Colonic mucosa (tissue), 4 donors: ENCODE data around the gene PDCD1LG2. TPM values are rescaled to one million over a fixed set of nuclear protein-coding genes. Genes with fewer than 3 reads are reported as not detected.

Source experiments
- DNase-seq: peaks from one replicate; pipeline ENCODE4 v3.0.0-alpha.2; 2020
- H3K27ac ChIP-seq: fragments of 200-600 bp; one replicate; pipeline ENCODE4 v1.8.0; 2021
- H3K27me3 ChIP-seq: fragments of 200-600 bp; one replicate; pipeline ENCODE4 v1.8.0; 2021
- H3K36me3 ChIP-seq: fragments of 200-600 bp; one replicate; pipeline ENCODE4 v1.8.0; 2021
- H3K4me1 ChIP-seq: fragments of 200-600 bp; one replicate; pipeline ENCODE4 v1.8.0; 2021; ENCODE audit warnings: mild to moderate bottlenecking
- H3K4me3 ChIP-seq: fragments of 200-600 bp; one replicate; pipeline ENCODE4 v1.8.0; 2021
- H3K9ac ChIP-seq, 2 donors: one replicate each; pipeline ENCODE4 v1.7.0; 2013; ENCODE audit warnings: control low read depth in 2 of 2, low read depth in 2 of 2, low read length in 2 of 2
- H3K9me3 ChIP-seq: fragments of 200-600 bp; one replicate; pipeline ENCODE4 v1.8.0; 2021
- intact Hi-C: fragments of 100-400 bp; cut with DNase I; formaldehyde crosslinking; loops from one replicate; pipeline ENCODE4 v1.14.1; 2022
- total RNA-seq, 2 donors: library from RNA; stranded (reverse); fragmentation: NEBNext Ultra II Directional in 1 of 2; extraction: Animal tissue kit (Norgen Biotek cat#: 25700) in 1 of 2; gene quantifications; one replicate each; pipeline ENCODE4 v1.2.1, GENCODE V29; 2021
- TF ChIP-seq, protein P1 (sequence below): fragments of 200-600 bp; IDR thresholded peaks from one replicate; pipeline ENCODE4 v1.8.0; 2022; ENCODE audit warnings: antibody characterized with exemption, mild to moderate bottlenecking
- donor health status: healthy.
- donor health status: DM: no; HTN: no; CAD: no.
- donor health status: DM: no; HTN: no; CAD: no.

Gene PDCD1LG2
- total RNA-seq, 2 donors from 2014 or later = 0.15 to 1.0 TPM

DNA sequence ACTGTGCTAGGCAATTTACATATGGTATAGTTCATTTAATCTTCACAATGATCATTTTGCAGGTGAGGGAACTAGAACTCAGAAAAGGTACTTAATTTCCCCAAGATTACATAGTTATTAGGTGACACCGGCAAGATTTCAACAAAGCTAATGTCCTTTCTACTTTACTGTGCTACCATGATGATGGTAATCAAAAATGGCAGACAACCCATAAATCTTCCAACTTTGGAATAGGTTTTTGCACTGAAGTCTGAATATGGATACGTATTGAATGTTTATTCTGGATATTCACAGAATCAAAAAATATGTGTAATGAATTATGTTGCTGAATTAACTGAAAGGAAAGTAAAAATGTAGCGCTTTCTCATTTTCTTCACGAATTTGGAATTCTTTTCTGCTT lies 13.8 kb downstream of the PDCD1LG2 start:
- intact Hi-C loops = no loop called here
- Histone ChIP-seq H3K4me3 (no peak overlapping the region), H3K9me3 (no peaks in the 10 kb centered on the region), H3K9ac (no peak overlapping the region), H3K27ac (no peak overlapping the region), H3K36me3 (no peaks in the 10 kb centered on the region), H3K4me1 (no peaks in the 10 kb centered on the region), H3K27me3 (no peaks in the 10 kb centered on the region)
- TF ChIP-seq, protein P1, sequence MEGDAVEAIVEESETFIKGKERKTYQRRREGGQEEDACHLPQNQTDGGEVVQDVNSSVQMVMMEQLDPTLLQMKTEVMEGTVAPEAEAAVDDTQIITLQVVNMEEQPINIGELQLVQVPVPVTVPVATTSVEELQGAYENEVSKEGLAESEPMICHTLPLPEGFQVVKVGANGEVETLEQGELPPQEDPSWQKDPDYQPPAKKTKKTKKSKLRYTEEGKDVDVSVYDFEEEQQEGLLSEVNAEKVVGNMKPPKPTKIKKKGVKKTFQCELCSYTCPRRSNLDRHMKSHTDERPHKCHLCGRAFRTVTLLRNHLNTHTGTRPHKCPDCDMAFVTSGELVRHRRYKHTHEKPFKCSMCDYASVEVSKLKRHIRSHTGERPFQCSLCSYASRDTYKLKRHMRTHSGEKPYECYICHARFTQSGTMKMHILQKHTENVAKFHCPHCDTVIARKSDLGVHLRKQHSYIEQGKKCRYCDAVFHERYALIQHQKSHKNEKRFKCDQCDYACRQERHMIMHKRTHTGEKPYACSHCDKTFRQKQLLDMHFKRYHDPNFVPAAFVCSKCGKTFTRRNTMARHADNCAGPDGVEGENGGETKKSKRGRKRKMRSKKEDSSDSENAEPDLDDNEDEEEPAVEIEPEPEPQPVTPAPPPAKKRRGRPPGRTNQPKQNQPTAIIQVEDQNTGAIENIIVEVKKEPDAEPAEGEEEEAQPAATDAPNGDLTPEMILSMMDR = no peak
- DNase-seq = no peak

DNA sequence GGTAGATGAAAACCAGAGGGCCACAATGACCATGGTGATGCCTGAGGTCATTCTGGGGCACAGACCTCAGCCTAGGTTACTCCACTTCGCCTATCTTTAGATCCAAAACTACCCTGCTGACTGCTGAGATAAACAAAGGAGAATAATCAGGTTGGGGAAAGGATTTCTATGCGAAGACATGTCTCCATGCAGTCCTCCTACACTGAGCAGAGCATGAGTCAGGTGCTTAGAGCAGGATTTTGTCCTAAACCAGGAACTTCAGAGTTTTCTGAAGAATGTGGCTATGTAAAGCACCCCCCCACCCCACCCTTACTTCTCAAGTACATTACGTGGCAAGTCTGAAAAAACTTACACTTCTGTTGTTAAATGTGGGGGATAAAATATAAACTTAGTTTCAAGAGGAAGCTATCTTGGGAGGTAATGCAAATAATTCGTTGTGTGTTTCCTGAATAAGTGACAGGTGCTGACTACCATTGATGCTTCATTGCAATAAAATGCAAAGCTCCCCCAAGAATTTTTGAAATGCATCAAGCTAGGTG lies 19.4 kb downstream of the PDCD1LG2 start:
- H3K36me3 ChIP-seq = no peaks in the 10 kb centered on the region
- no peaks in the 10 kb centered on the region for H3K4me1 ChIP-seq
- no peaks in the 10 kb centered on the region for H3K27me3 ChIP-seq
- DNase-seq = no peak
- intact Hi-C loops = no loop called here
- no peaks in the 10 kb centered on the region for H3K9me3 ChIP-seq
- H3K27ac ChIP-seq = no peak overlapping the region
- TF ChIP-seq, protein P1 = no peak
- H3K4me3 ChIP-seq = no peak overlapping the region
- H3K9ac ChIP-seq = no peak overlapping the region

DNA sequence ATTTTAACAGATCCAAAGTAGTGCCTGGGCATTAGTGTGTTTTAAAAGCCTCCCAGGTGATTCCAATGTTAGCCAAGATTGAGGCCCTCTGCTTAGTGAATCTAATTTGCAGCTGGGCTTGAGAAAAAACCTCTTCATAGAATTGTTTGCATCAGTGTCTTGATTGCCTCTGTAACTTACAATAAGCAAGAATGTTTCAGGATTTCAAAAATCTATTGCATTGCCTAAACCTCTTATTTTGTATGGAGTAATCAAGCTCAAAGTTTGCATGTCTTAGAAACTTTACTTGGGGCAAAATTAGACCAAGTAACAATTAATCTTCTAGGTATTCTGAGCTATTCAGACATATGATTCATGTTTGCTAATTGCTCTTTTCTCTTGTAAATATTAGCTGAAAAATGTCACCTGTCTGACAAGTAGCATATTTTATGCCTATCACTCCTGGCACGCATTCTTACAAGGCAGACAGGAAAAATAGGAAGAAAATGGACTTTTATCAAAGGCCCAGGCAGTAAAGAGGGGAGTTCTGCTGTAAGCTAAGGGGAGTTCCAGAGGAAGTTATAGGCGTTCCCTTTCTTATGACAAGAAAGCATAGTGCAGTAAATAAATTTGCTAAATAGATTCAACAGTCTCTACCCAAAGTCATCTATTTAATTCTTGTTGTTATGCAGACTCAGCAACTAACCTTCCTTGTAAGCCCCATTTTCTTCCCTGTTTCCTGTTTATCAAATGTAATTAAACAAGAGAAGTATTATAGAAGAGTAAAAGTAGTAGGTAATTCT lies 21.0 kb downstream of the PDCD1LG2 start:
- intact Hi-C loops = no loop called here
- no peak overlapping the region for H3K9ac ChIP-seq
- DNase-seq = no peak
- no peaks in the 10 kb centered on the region for H3K36me3 ChIP-seq
- no peak overlapping the region for H3K4me3 ChIP-seq
- H3K27ac ChIP-seq = no peak overlapping the region
- no peaks in the 10 kb centered on the region for H3K4me1 ChIP-seq
- TF ChIP-seq, protein P1 = no peak
- H3K27me3 ChIP-seq = no peaks in the 10 kb centered on the region
- no peaks in the 10 kb centered on the region for H3K9me3 ChIP-seq

DNA sequence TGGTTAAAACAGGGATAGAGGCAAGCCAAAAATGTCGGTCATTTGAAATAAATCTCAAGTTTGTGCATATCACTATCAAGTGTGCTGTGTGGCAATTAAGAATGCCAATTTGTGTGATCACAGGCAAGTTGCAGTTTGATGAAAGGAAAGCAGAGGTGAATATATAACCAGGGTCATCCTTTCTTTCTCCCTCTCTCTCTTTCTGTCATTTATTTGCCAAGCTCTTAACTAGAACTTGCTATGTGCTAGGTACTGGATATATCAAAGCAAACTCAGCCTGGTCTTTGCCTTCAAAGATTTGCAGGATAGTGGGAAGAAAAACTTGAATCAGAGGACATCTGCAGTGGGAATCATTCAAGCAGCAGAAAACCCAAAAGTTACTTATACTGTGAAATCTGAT lies 22.0 kb downstream of the PDCD1LG2 start:
- Histone ChIP-seq H3K27ac (no peak overlapping the region), H3K36me3 (no peaks in the 10 kb centered on the region), H3K9me3 (no peaks in the 10 kb centered on the region), H3K27me3 (no peaks in the 10 kb centered on the region), H3K4me3 (no peak overlapping the region), H3K4me1 (no peaks in the 10 kb centered on the region), H3K9ac (no peak overlapping the region)
- TF ChIP-seq, protein P1 = no peak
- no peak for DNase-seq
- intact Hi-C loops = no loop called here

DNA sequence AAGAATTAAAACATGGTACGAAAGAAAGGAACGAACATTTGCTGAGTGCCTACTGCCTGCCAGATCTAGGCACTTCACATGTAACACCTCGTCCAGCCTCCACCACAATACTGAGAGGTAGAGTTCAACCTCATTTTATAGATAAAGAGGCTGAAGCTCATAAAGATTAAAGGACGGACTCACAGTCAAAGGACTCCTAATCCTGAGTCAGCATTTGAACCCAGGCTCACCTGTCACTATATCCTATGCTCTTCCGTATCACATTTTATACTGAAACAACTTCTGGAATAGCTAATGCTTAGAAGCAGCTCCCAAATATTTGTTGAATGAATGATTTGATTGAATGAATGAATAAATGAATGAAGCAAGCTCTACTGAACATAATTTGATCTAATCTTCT lies 22.5 kb downstream of the PDCD1LG2 start:
- Histone ChIP-seq H3K9me3 (no peaks in the 10 kb centered on the region), H3K27ac (no peak overlapping the region), H3K4me3 (no peak overlapping the region), H3K27me3 (no peaks in the 10 kb centered on the region), H3K36me3 (no peaks in the 10 kb centered on the region), H3K9ac (no peak overlapping the region), H3K4me1 (no peaks in the 10 kb centered on the region)
- no peak for DNase-seq
- intact Hi-C loops = no loop called here
- TF ChIP-seq, protein P1 = no peak
